WI38 (cell line): ENCODE measurements around the gene NF1.
"Not testable (repeated sequence)": the region's sequence is repeated elsewhere in the genome, so short reads cannot be mapped to it uniquely, and the experiment has no call there.

Experiments
- H3K4me3 ChIP-seq: 2 replicates; pipeline ENCODE4 v1.5.1; 2011; ENCODE audit warnings: low read depth, mild to moderate bottlenecking, control low read depth, low read length
- CTCF ChIP-seq: IDR thresholded peaks from 2 replicates; pipeline ENCODE4 v1.5.1; 2012; ENCODE audit warnings: low read depth, mild to moderate bottlenecking, control low read depth, low read length

The NF1 gene

GRCh38 chr17:31148205-31148604 lies 53.4 kb downstream of the NF1 start:
- no peak overlapping the region for H3K4me3 ChIP-seq
- no peak for TF ChIP-seq CTCF

- no peak overlapping the region for H3K4me3 ChIP-seq
- TF ChIP-seq CTCF: no peak
These were observed 57.5 kb downstream of the NF1 start for GRCh38 chr17:31152271-31152670.

GRCh38 chr17:31155208-31155810 lies 60.5 kb downstream of the NF1 start:
- H3K4me3 ChIP-seq: no peak overlapping the region
- no peak for TF ChIP-seq CTCF

- TF ChIP-seq CTCF: no peak
- H3K4me3 ChIP-seq: no peak overlapping the region
These were observed 61.5 kb downstream of the NF1 start for GRCh38 chr17:31156326-31156725.

GRCh38 chr17:31156864-31157263 lies 62.1 kb downstream of the NF1 start:
- H3K4me3 ChIP-seq: not testable (repeated sequence)

- TF ChIP-seq CTCF: no peak
- H3K4me3 ChIP-seq: no peak overlapping the region
These were observed 64.1 kb downstream of the NF1 start for GRCh38 chr17:31158746-31159377.

- H3K4me3 ChIP-seq: no peak overlapping the region
- no peak for TF ChIP-seq CTCF
These were observed 68.5 kb downstream of the NF1 start for GRCh38 chr17:31163091-31163781.
